IPS-18c (cell line): ENCODE results near the gene CDH18.

Experiments used
- H3K4me3 ChIP-seq: 2 replicates; pipeline ENCODE4 v1.7.0; 2013; ENCODE audit warnings: low read depth, mild to moderate bottlenecking, low read length, moderate library complexity; ENCODE audit not compliant: insufficient read depth
- H3K9me3 ChIP-seq: one replicate; pipeline ENCODE4 v1.6.1; 2013; ENCODE audit warnings: mild to moderate bottlenecking, low read length, moderate library complexity; ENCODE audit not compliant: control insufficient read depth, insufficient read depth

Gene CDH18

GRCh38 chr5:19605846-19606407 is 382.1 kb downstream of the CDH18 start:
- Histone ChIP-seq H3K4me3 (no peak overlapping the region), H3K9me3 (peaks cover 2% of the 10 kb centered on the region)

DNA sequence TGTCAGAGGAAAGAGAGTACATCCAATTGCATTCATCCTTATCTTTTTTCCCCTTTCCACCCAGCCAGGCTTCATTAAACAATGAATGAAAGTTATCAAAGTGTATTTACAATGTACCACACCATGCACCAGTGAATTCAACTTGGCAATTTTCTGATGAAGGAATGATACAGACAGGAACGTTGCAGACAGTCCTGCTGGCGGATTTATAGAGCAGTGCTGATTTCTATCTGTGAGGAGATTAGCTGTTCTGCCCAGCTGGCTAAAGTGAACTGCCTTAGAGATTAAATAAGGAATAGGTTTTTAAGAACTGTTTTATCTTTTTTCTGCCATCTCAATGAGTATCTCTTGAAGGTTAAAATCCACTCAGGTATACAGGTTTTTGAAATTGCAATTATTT is 403.9 kb downstream of the CDH18 start:
- no peak overlapping the region for H3K4me3 ChIP-seq
- H3K9me3 ChIP-seq, result no peaks in the 10 kb centered on the region

- Histone ChIP-seq H3K9me3 (no peaks in the 10 kb centered on the region), H3K4me3 (no peak overlapping the region)
These were observed 410.1 kb downstream of the CDH18 start for GRCh38 chr5:19577882-19578281.

- H3K9me3 ChIP-seq, result no peaks in the 10 kb centered on the region
- no peak overlapping the region for H3K4me3 ChIP-seq
These were observed 420.0 kb downstream of the CDH18 start for GRCh38 chr5:19568004-19568403.

DNA sequence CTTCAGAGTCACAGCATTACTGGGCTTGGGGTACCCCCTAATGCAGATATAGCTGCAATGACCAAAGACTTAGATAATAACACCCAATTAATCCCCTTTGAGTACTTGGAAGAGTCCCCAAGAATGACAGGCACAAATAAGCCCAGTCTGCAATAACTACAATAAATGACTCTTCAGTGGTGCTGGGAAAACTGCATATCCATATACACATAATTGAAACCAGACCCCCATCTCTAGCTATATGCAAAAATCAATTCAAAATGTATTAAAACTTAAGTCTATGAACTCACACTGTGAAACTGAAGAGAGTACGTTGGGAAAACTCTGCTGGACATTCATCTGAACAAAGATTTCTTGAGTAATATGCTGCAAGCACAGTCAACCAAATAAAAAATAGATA is 422.5 kb downstream of the CDH18 start:
- H3K9me3 ChIP-seq, result no peaks in the 10 kb centered on the region
- H3K4me3 ChIP-seq, result no peak overlapping the region

DNA sequence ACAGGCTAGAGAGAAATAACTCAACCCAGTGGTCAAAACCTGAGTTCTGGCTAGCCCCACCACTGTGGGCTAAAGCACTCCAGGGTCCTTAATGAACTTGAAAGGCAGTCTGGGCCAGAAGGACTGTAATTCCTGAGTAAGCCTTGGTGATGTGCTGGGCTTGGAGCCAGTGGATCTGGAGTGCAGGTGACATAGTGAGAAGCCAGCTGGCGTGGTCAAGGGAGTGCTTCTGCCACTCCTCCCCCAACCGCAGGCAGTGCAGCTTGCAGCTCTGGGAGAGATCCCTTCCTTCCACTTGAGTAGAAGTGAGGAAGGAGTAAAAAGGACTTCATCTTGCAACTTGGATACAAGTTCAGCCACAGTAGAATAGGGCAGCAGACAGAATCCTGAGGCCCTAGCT is 424.0 kb downstream of the CDH18 start:
- no peaks in the 10 kb centered on the region for H3K9me3 ChIP-seq

DNA sequence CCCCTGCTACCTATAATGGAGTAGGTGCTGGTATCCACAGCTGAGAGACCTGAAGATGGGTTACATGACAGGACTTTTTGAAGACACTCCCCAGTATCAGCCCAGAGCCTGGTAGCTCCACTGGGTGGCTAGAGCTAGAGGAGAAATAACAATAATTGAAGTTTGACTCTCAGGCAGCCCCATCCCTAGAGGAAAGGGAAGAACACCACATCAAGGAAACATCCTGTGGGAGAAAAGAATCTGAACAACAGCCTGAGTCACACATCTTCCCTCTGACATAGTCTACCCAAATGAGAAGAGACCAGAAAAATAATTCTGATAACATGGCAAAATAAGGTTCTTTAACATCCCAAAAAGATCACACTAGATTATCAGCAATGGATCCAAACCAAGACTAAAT is 432.1 kb downstream of the CDH18 start:
- Histone ChIP-seq H3K9me3 (no peaks in the 10 kb centered on the region), H3K4me3 (no peak overlapping the region)

More for the DNA sequence above, 424.0 kb downstream of the CDH18 start:
- H3K4me3 ChIP-seq, result no peak overlapping the region

GRCh38 chr5:19555436-19555835 is 432.6 kb downstream of the CDH18 start:
- no peak overlapping the region for H3K4me3 ChIP-seq
- H3K9me3 ChIP-seq, result no peaks in the 10 kb centered on the region

DNA sequence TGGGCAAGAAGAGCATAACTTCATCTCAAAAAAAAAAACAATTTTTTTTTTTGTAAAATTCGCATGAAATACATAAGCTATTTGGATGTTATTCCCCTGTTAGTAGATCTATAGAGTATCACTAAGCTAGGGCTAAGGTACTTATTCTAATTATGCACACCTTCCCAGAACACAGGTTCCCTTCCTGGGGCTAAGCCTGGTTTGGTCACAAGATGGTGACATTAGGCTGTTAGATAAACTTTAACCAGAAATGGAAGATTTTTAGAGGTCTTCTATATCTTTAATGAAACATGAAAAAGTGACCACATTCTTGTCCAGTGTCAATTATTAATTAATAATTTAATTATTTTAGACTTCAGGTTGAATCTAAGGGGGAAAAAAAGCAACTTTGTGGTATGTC is 433.5 kb downstream of the CDH18 start:
- Histone ChIP-seq H3K4me3 (no peak overlapping the region), H3K9me3 (no peaks in the 10 kb centered on the region)

DNA sequence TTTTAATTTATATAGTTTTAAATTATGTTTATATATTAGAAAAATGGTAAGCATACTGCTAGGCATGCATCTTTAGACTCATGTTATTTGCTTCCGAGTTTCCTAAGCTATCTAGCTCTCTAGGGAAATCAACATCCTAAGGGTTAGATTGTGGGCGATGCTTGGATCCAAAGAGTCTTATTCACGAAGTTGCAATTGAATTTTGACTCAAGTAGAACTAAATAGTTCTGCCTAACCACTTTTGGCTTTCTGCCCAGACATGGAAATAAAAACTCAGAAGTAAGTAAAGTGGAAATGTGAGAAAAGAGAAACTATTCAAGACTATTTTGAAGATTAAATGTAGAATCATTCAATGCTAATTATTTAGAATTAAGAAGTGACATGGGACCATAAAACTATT is 440.4 kb downstream of the CDH18 start:
- Histone ChIP-seq H3K9me3 (no peaks in the 10 kb centered on the region), H3K4me3 (no peak overlapping the region)

DNA sequence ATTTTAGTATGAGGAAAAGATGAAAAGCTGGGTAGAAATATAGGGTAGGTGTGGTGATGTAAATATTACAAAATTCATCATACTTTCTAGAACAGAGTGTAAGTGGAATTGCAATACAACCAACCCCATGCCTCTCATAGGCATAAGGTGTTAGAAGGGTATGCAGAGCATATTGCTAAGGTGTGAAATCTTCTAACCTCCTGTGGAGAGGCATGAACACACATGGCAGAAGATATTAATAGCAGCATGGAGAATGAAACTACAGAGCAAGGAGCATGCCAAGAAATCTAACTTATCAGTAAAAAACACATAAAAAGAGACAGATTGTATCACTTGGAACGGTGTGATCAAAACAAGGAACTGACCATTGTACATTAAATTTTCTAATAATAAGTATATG is 441.5 kb downstream of the CDH18 start:
- no peaks in the 10 kb centered on the region for H3K9me3 ChIP-seq
- no peak overlapping the region for H3K4me3 ChIP-seq

DNA sequence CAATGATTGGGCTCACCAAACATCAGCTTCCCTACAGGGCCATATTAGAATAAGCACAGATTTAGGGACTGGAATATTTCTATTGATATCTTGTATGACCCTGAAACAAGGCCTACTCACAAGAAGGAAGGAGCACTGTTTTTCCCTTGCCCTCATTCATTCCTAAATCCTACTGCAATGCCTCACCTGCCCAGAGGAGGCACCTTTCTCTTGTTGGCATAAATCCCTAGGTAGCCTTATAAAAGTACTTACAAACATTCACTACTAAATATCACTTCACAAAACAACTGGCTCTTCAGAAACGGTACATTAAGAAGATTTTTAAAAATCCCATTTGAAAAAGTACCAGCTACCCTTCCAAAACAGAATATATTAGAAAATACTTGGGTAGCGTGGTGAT is 449.4 kb downstream of the CDH18 start:
- Histone ChIP-seq H3K4me3 (no peak overlapping the region), H3K9me3 (peaks cover 2% of the 10 kb centered on the region)

- Histone ChIP-seq H3K4me3 (no peak overlapping the region), H3K9me3 (peaks cover 2% of the 10 kb centered on the region)
These were observed 451.6 kb downstream of the CDH18 start for GRCh38 chr5:19536387-19536786.

DNA sequence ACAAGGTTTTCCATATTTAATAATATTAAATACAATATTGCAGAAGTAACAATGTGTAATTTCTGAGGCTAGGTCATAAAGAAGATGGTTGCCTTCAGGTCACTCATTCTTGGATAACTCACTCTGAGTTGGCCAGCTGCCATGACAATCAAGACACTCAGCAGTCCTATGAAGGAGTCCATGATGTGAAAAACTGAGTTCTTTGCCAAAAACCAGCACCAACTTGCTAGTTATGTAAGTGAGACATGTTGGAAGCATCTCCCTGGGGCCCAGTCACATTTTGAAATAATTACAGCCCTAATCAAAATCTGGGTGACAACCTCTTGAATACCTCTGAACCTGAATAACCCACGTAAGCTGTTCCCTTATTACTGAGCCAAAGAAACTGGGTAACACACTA is 453.2 kb downstream of the CDH18 start:
- Histone ChIP-seq H3K4me3 (no peak overlapping the region), H3K9me3 (peaks cover 2% of the 10 kb centered on the region)

DNA sequence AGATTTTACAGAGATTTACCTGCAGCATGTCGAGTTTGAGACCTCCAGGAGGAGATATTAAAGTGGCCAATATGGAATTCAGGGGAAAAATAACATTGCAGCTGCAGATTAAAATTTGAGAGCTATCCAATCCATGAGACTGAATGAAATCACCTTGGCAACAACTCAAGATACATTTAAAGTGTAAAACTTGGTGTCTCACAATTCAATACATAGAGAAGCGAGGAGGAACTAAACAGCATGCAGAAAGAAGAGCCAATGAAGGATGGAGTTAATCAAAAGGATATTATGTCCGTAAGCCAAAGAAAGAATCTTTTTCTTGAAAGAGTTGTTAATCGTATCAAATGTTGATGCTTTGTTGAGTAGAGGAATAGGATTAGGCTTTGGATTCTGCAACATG is 455.1 kb downstream of the CDH18 start:
- no peak overlapping the region for H3K4me3 ChIP-seq

GRCh38 chr5:19531374-19531952 is 456.5 kb downstream of the CDH18 start:
- Histone ChIP-seq H3K9me3 (no peaks in the 10 kb centered on the region), H3K4me3 (no peak overlapping the region)

More for the DNA sequence above, 455.1 kb downstream of the CDH18 start:
- peaks cover under 1% of the 10 kb centered on the region for H3K9me3 ChIP-seq

DNA sequence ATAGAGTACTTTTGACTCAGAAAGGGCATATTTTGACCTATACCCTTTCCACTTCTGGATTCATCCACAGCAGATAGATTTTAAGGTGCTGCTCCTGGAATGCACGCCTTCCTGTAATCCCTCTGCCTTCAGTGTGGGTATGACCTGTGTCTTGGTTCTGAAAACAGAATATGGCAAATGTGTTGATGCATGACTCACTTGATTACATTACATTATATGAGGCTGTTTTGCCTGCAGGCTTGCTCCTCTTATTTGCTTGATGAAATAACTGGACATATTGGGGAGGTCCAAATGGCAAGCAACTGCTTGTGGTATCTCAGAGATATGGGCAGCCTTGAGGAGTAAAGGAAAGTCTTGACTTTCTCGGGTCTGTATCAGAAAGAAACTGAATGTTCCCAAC is 468.6 kb downstream of the CDH18 start:
- no peak overlapping the region for H3K4me3 ChIP-seq
- H3K9me3 ChIP-seq, result no peaks in the 10 kb centered on the region

DNA sequence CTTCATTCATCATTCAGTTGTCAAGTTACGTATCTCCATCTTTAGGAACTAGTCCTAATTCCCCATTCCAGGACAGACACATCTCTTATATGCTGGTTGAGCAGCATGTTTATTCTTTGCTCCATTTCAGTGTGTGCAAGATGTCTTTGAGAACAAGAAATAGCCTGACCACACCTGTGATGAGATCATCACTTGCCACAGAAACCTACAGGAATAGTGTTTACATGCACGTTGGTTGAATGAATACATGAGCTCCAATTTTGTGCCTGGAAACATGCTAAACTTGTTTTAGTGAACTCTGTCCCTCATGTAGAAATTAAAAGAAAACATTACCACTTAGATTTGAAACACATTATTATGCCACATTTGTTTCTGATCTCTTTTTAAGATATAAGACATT is 489.1 kb downstream of the CDH18 start:
- H3K9me3 ChIP-seq, result no peaks in the 10 kb centered on the region
- H3K4me3 ChIP-seq, result no peak overlapping the region

DNA sequence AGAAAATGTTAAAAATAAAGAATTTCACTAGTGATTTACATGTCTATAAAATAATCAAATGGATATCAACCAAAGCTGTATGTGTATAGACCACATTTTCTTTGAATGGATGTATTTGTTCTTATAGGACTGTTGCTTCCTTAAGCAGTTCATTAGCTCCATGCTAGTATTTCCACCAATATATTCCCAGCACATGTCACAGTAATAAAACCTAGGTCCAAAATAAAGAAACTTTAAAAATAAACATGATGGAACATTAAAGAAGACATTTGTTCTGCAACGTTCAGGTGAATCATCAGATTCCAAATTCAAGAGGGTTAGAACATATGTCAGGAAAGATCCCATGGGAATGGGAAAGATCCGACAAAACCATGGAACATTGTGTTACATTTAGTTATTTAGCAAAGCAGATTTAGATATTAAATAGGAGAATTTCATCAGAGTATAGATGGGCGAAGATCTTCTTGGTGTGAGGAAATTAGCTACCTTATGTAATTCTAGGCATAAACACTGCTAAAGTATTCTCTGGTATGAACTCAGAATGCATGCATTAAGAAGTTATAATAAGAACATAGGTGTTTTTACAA is 490.7 kb downstream of the CDH18 start:
- H3K9me3 ChIP-seq, result no peaks in the 10 kb centered on the region
- H3K4me3 ChIP-seq, result no peak overlapping the region
